GM19397 (cell line): Measurements from ENCODE around the gene MAP3K14.

ENCODE experiments used
- ATAC-seq: cut with Tn5 transposase; IDR thresholded peaks from one replicate; pipeline ENCODE4 v1.9.1; 2021; ENCODE audit warnings: mild to moderate bottlenecking, moderate library complexity; ENCODE audit not compliant: unreplicated experiment

Gene MAP3K14

DNA sequence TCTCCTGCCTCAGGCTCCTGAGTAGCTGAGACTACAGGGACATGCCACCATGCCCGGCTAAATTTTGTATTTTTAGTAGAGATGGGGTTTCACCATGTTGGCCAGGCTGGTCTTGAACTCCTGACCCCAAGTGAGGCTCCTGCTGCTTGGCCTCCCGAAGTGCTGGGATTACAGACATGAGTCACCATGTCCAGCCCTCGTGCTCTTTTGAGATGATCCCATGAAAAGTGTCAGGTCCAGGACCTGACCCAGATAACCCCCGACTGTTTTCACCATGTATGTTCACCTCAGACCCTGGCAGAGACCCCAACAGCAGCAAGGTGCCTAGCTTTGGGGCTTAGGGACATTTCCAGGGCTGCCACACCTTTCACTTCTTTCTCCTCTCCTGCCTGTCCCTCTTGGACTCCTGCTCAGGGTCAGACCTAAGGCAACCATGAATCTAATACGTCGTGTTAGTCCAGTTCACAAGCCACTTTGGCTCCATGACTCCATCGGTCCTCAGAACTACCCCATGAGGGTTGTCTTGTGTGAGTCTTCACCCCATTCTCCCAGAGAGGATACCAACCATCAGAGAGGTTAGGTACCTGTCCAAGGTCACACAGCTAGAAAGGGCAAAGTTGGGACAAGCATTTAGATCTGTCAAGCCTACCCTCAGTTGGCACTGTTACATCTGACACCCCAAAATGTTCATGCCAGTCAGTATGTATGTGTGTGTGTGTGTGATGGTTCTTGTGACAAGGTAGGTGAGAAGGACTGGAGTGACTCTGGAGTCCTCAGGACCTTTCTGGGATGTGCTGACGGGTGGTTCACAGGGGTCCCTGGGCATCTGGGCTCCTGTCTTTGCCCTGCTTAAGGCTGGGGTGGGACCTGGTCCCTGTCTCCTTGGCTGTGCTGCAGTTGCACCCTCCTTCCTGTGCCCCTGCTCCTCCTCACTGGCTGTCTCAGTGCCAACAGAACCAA is 23.1 kb upstream of the MAP3K14 start:
- ATAC-seq = no peak

DNA sequence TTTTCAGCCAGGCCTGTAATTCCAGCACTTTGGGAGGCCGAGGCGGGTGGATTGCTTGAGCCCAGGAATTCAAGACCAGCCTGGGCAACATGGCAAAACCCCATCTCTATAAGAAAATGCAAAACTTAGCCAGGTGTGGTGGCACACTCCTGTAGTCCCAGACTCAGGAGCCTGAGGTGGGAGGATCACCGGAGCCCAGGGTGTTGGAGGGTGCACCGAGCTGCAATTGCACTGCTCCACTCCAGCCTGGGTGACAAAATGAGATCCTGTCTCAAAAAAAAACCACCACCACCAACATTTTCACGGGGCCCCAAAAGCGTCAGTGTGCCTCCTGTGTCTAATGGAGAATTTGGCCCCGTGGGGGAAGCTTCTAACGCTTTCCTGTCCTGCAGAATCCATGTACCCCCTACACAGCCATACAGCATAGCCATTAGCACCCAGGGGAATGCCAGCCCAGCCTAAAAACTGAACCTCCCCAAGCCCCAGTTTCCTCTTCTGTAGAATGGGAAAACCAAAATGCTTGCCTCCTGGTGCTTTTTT is 22.2 kb upstream of the MAP3K14 start:
- ATAC-seq = no peak

GRCh38 chr17:45338023-45338781 is 21.4 kb upstream of the MAP3K14 start:
- ATAC-seq = no peak

DNA sequence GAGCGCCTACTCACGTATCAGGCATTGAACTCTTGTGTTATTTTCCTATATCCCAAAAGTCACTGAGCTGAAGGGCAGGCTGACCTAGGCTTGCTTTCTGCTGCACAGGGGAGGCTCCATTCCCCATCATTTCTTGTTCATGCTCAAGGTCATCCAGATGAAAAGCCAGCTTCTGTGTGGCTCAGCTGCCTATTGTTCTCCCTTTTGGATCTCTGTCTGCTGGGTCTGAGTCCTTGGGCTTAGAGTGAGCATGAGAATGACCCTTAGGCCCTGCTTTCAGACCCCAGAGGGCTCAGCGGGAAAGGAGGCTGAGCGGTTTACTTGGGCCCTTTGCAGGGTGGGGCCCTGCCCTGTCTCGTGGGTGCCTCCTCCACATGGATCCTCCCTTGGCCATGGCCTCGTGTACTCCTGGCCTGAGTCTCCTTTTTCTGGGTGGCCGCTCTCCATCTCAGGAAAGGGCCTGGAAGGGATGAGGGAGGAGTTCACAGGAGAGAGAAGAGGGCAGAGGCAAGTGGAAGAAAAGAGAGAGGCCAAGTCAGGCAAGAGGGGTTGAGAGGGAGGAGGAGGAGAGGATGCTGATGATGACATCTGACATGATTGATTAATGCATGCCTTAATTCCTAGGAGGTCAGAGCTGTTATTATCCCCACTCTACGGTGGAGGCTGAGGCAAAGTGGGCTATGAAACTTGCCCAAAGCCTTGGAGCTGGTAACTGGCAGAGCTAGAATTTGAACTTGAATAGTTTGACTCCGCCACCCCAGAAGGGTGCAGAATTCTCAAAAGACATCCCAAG is 19.8 kb upstream of the MAP3K14 start:
- ATAC-seq = no peak

DNA sequence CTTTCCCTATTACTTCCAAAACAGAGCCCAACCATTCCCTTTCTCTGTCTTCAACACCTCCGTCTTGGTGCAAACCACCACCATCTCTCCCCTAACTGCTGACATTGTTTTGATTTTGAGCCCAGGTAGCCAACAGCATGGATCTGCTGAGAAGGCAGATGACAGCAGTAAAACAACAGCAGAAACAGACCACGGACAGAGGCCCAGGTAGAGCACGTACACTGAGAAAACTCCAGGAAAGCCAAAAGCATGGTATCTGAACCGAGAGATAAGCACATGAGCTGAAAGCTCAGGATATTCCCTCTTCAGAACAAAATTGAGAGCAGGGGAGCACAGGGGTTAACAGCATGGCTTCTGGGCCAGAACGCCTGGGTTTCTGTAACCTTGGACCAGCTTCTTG is 18.9 kb upstream of the MAP3K14 start:
- no peak for ATAC-seq

GRCh38 chr17:45334701-45335677 is 18.2 kb upstream of the MAP3K14 start:
- ATAC-seq = no peak

- ATAC-seq = no peak
Observed at GRCh38 chr17:45334231-45334630, 17.4 kb upstream of the MAP3K14 start.

DNA sequence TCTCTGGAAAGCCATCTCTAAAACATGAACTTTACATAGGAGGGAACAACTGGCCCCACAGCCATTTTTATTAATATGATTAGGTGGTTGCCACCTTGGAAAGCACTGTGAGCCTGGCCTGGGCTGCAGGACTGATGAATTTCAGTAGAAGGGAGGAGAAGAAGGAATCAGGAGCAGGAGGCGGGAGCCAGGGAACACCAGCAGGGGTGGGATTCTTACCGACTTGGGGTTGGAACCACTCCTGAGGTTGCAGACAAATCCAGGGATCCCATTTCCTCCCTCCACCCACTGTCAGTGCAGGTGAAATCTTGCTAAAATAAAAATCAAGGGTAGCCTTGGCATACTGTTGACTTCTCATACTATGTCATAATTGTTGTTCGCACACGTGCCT is 16.9 kb upstream of the MAP3K14 start:
- ATAC-seq = no peak

- no peak for ATAC-seq
Observed at GRCh38 chr17:45332989-45333701, 16.3 kb upstream of the MAP3K14 start.

GRCh38 chr17:45332505-45332904 is 15.7 kb upstream of the MAP3K14 start:
- no peak for ATAC-seq

DNA sequence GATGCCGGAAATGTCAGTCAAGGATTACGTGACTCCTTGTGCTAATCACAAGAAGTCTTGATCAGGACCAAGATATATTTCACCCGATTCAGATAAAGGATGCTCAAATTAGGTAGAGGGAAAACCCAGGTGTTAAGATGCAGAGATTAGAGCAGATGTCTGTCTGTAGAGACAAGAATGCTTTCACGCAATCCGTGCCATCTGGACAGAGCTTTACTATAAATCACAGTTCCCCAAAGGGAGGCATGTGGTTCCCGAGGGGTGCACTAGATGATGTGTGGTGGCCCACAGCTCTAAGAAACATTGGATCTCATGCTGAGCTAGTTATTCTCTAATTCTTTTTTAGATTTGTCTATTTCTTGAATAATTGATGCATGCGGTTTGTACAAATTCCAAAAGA is 9.8 kb upstream of the MAP3K14 start:
- no peak for ATAC-seq

- no peak for ATAC-seq
Observed at GRCh38 chr17:45325810-45326209, 9.0 kb upstream of the MAP3K14 start.

DNA sequence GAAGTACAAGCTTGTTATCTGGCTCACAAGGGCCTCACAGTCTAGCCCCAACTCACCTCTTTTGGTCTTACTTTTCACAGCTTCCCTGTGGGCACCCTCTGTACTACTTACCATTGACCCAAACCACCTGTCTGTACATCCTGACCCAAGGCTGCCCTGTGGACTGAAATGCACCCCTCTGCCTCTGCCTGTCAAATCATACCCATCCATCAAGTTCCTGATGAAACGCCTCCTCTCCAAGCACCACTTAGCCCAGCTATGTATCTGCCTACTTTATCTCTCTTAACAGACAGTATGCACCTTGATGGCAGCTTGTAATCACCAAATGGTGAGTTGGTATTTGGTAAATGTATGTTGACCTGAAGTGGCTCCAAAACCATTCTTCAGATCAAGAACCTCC is 7.5 kb upstream of the MAP3K14 start:
- ATAC-seq = no peak

- no peak for ATAC-seq
Observed at GRCh38 chr17:45322168-45322567, 5.3 kb upstream of the MAP3K14 start.

DNA sequence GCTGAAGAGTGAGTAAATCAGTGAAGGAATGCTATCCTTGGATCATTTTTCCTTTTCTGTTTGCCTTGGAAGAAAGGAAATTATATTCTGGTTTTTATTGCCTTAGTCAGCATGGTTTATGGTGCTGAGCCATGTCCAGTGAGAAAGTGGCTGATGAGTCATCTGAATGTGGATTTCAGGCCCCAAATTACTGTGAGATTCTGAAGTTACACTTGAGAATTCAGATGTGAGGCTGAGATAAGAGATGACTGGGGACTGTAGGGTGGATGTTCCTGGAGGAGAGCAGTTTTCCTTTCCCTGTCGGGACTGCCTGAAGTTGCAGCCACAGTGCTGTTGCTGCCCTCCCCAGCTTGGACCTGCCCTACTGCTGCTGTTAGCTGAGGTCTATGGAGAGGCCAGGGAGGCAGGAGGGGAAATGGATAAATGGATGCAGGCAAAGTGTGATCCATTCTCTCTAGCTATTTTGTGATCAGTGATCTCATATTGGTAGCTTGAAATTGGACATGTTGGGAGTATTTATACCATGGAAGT is 4.2 kb upstream of the MAP3K14 start:
- no peak for ATAC-seq

DNA sequence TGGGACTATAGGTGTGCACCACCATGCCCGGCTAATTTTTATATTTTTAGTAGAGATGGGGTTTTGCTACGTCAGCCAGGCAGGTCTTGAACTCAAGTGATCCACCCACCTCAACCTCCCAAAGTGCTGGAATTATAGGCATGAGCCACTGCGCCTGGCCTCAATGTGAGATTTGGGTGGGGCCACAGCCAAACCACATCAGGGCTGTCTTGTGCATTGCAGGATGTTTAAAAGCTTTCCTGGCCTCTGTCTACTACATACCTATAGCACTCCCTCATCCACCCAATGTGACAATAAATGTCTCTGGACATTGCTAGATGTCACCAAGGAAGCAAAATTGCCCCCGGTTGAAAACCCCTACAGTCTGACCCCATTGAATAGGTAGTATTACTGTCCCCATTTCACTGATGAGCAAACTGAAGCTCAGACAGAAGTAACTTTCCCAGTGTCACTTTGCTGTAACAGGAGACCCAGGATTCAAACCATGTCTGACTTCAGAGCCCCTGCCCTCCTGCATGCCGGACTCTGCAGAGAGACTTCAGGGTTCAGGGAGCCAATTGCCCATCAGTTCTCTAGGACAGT is 3.6 kb upstream of the MAP3K14 start:
- no peak for ATAC-seq

GRCh38 chr17:45319239-45319703 is 2.5 kb upstream of the MAP3K14 start:
- ATAC-seq = no peak

DNA sequence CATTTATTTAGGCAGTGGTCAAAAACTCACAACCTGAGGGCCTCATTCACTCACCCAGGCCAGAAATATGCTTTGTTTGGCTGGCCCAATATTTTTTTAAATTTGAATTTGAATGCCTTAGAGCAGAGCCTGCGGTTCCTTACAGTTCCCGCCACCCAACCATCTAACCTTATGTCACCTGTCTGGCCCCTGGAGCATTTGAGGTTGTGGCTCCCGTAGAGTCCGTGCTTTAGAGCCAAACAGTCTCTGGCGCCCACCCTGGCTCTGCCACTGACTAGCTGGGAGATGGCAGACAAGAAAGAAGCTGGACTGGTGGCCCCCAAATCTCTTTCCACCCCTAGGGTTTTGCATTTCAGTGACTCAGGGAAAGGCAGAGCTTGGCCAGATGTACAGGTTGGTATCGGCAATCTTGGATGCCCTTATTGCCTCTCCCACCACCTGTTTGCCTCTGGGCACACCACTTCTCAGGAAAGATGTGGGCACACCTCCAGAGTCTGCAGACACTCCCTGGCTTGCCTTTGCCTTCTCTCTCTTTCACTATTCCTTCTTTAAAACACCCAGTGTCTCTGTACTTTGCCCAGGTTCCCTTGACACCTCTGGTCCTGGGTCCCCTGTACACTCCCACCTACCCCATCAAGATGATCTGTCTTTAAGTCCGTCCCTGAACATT is 1.9 kb upstream of the MAP3K14 start:
- ATAC-seq = no peak
